Measurements from ENCODE around the gene CTNND1. TPM values are rescaled to one million over a fixed set of nuclear protein-coding genes. Genes with fewer than 3 reads are reported as not detected.

CTNND1 gene
- total and polyA plus RNA-seq, 12 donors = 28.9 to 85.6 (median 64.4) TPM

DNA sequence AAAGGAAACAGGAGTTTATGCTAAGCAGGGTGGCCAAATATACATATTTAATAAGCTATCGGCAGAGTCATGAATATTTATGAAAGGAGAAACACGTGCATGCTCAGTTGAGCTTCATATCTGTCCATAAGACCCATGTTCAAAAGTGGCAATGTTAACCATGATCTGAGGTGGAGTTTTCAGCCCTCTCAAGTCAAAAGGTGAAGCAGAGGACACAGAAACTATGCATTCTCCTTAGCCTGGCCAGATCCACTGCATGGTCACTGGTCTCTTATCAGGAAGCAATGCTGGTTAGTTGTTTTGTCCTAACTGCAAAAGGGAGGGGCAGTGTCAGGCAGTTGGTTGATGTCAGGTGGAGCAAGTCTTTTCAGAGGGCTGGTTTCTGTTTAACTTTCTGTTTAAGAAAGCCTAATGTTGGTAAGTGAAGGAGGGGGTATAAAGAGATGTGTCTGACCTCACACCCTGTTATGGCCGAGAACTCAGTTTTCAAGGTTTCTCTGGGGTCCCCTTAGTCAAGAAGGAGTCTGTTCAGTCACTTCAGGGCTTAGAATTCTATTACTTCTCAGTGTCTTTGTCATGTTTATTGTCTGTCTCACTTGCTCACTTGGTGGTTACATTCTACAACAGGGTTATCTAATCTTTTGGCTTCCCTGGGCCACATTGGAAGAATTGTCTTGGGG lies 25.8 kb upstream of the CTNND1 start:
- TF ChIP-seq, protein P1, sequence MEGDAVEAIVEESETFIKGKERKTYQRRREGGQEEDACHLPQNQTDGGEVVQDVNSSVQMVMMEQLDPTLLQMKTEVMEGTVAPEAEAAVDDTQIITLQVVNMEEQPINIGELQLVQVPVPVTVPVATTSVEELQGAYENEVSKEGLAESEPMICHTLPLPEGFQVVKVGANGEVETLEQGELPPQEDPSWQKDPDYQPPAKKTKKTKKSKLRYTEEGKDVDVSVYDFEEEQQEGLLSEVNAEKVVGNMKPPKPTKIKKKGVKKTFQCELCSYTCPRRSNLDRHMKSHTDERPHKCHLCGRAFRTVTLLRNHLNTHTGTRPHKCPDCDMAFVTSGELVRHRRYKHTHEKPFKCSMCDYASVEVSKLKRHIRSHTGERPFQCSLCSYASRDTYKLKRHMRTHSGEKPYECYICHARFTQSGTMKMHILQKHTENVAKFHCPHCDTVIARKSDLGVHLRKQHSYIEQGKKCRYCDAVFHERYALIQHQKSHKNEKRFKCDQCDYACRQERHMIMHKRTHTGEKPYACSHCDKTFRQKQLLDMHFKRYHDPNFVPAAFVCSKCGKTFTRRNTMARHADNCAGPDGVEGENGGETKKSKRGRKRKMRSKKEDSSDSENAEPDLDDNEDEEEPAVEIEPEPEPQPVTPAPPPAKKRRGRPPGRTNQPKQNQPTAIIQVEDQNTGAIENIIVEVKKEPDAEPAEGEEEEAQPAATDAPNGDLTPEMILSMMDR (IDR thresholded peaks at IDR 0.05) = no peak

DNA sequence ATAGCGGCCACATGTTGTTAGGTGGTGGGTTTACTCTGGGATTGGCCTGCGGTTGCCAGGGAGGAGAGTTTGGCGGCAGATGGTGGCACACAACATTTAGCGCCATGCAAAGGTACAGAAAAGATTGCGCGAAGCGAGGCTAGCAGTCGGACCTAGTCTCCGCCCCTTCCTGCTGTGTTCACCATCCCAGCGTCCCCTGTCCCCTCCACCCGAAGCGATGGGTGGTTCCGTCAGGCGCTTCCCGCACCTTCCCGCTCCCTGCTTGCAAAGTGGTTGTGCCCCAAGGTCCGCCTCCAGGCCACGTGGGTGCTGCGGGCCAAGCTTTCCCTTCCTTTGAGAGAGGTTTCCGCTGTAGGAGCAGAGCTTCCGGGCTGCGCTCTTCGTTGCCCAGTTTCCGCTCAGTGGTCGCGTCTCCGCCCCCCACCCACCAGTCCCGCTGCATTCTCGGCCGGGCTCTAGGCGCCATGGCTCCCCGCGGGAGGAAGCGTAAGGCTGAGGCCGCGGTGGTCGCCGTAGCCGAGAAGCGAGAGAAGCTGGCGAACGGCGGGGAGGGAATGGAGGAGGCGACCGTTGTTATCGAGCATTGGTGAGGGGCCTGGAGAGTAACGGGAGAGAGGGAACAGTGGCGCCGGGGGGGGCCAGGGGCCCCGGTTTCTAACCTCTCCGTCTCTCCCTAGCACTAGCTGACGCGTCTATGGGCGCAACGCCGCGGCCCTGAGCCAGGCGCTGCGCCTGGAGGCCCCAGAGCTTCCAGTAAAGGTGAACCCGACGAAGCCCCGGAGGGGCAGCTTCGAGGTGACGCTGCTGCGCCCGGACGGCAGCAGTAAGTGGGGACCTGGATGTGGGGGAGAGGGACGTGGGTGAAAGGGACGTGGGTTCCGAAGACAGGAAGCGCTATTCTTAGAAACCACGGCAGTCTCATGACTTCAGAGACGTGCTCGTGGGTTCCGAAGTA lies 20.2 kb upstream of the CTNND1 start, which contains the start of gene SELENOH:
SELENOH (plus strand) TSS at position 360 of the 955 bp plus-strand sequence; CDS start at position 465, 105 bp downstream.
- H3K36me3 ChIP-seq = peaks cover 0 to 82% (median 28%) of the 10 kb centered on the region in 9 donors
- H3K4me3 ChIP-seq = peak within 1 kb of the TSS; percentile 69 to 95 (median 84)
- DNase-seq (peak; percentile 93 to 95), ATAC-seq (peak; percentile 97 to 99 (median 98))
- WGBS, 2 donors = 0 to 1% methylated on average over 75 of the region's 75 CpGs
- no peaks in the 10 kb centered on the region for H3K9me3 ChIP-seq
- peaks cover 2 to 32% (median 23%) of the 10 kb centered on the region in 9 donors for H3K4me1 ChIP-seq
- H3K27ac ChIP-seq = peak within 1 kb of the TSS; percentile 90 to 99 (median 96)
- intact Hi-C loops (cut with DNase I) = loop anchor here in 3 of 10 donors (1.0 to 10.0 kb wide), 3 partner anchors 20 to 773 kb away; partner anchors contain the start of gene CTNND1 (in 1 of the 3)
- H3K27me3 ChIP-seq = no peaks in the 10 kb centered on the region
- TF ChIP-seq, protein P1 (IDR thresholded peaks at IDR 0.05) = peak in 1 of 9 donors; percentile 8

More for the DNA sequence above, 25.8 kb upstream of the CTNND1 start:
- ATAC-seq (peak; percentile 4 to 82 (median 44)), DNase-seq (no peak)
- 61 to 74% methylated on average over 3 of the region's 3 CpGs for WGBS, 2 donors
- Histone ChIP-seq H3K27ac (peak overlapping the region in 9 of 10 donors; percentile 5 to 79 (median 59)), H3K4me1 (peaks cover 0 to 24% (median 18%) of the 10 kb centered on the region in 9 donors), H3K4me3 (no peak overlapping the region), H3K27me3 (no peaks in the 10 kb centered on the region), H3K36me3 (peaks cover 0 to 56% (median 8%) of the 10 kb centered on the region in 9 donors), H3K9me3 (no peaks in the 10 kb centered on the region)
- intact Hi-C loops (cut with DNase I) = no loop called here

DNA sequence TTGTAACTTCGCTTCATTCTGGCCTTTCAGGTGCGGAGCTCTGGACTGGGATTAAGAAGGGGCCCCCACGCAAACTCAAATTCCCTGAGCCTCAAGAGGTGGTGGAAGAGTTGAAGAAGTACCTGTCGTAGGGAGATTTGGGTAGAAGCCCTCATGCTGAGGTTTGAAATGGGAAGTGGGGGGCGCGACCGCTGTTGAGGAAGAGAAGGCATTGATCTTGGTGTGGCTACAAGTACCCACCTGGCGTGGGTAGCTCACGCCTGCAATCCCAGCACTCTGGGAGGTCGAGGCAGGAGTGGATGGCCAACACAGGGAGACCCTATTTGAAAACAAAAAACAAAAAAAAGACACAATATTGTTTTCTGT lies 19.5 kb upstream of the CTNND1 start:
- peaks cover 2 to 28% (median 22%) of the 10 kb centered on the region in 9 donors for H3K4me1 ChIP-seq
- DNase-seq (no peak), ATAC-seq (no peak)
- H3K27ac ChIP-seq = peak overlapping the region; percentile 90 to 99 (median 96)
- H3K36me3 ChIP-seq = peaks cover 0 to 82% (median 28%) of the 10 kb centered on the region in 9 donors
- intact Hi-C loops (cut with DNase I) = loop anchor here in 2 of 10 donors (10.0 kb wide), 2 partner anchors 63 to 773 kb away; no protein-coding TSS in a partner anchor
- H3K9me3 ChIP-seq = no peaks in the 10 kb centered on the region
- H3K4me3 ChIP-seq = peak overlapping the region; percentile 69 to 95 (median 84)
- H3K27me3 ChIP-seq = no peaks in the 10 kb centered on the region
- 3 to 5% methylated on average over 10 of the region's 10 CpGs for WGBS, 2 donors
- TF ChIP-seq, protein P1 (IDR thresholded peaks at IDR 0.05) = no peak

DNA sequence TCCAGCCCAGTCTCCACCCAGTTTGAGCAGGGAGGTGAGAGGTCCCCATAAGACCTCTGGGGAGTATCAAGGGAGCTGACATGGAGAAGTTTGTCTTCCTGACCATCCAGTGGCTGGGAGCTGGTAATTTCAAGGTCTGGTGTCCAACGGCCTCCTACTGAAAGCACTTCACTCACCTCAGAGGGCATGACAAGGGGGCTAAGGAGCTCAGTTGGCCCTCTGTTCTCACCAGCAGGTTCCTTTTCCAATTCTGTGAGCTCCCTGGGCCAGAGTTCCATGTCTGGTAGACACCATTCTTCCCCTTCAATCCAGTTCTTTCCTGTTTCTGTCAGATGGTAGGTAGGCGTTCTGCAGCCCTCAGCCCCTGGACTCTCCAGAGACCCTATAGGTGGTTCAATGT lies 17.2 kb upstream of the CTNND1 start:
- H3K4me1 ChIP-seq = peaks cover 2 to 28% (median 22%) of the 10 kb centered on the region in 9 donors
- H3K27me3 ChIP-seq = no peaks in the 10 kb centered on the region
- intact Hi-C loops (cut with DNase I) = loop anchor here in 2 of 10 donors (10.0 kb wide), 2 partner anchors 60 to 770 kb away; no protein-coding TSS in a partner anchor
- no peaks in the 10 kb centered on the region for H3K9me3 ChIP-seq
- WGBS, 2 donors = 83 to 93% methylated on average over 2 of the region's 2 CpGs
- H3K36me3 ChIP-seq = peaks cover 0 to 77% (median 21%) of the 10 kb centered on the region in 9 donors
- TF ChIP-seq, protein P1 (IDR thresholded peaks at IDR 0.05) = no peak
- ATAC-seq = no peak
- no peak overlapping the region for H3K4me3 ChIP-seq
- H3K27ac ChIP-seq = no peak overlapping the region
- no peak for DNase-seq

Measured in heart right ventricle (tissue), 16 donors.